Heart right ventricle (tissue), 16 donors: Measurements from ENCODE around the gene FAM180B. TPM values are rescaled to one million over a fixed set of nuclear protein-coding genes. Genes with fewer than 3 reads are reported as not detected.
A peak's percentile ranks its signal among the peaks of the same experiment; 100 is the strongest.

Experiments
- ATAC-seq, 8 donors: fragments of 200-7000 bp; cut with Tn5 transposase; one replicate each; pipeline ENCODE4 v1.9.1; 2020; ENCODE audit warnings: mild to moderate bottlenecking in 8 of 8, moderate library complexity in 8 of 8, moderate number of reproducible peaks in 1 of 8
- DNase-seq, 2 donors: peaks; one replicate each; pipeline ENCODE4 v3.0.0-alpha.2; 2020
- H3K27ac ChIP-seq, 10 donors: fragments of 200-600 bp; sonication (generic) in 2 of 10; one replicate each; pipeline versions ENCODE4 v1.5.0 to v1.8.0; 2020 to 2022; ENCODE audit warnings: mild to moderate bottlenecking in 3 of 10
- H3K27me3 ChIP-seq, 7 donors: fragments of 200-600 bp; one replicate each; pipeline ENCODE4 v1.8.0; 2021 to 2022; ENCODE audit warnings: mild to moderate bottlenecking in 2 of 7
- H3K36me3 ChIP-seq, 9 donors: fragments of 200-600 bp; sonication (generic) in 1 of 9; one replicate each; pipeline versions ENCODE4 v1.5.0 to v1.8.0; 2020 to 2022; ENCODE audit warnings: mild to moderate bottlenecking in 2 of 9
- H3K4me1 ChIP-seq, 9 donors: fragments of 200-600 bp; sonication (generic) in 1 of 9; one replicate each; pipeline versions ENCODE4 v1.5.0 to v1.8.0; 2020 to 2022; ENCODE audit warnings: mild to moderate bottlenecking in 4 of 9
- H3K4me3 ChIP-seq, 10 donors: fragments of 200-600 bp; sonication (generic) in 2 of 10; one replicate each; pipeline versions ENCODE4 v1.5.0 to v1.8.0; 2020 to 2022; ENCODE audit warnings: mild to moderate bottlenecking in 7 of 10, moderate library complexity in 2 of 10
- H3K9me3 ChIP-seq, 11 donors: fragments of 200-600 bp in 10 of 11; sonication (generic) in 2 of 11; one replicate each; pipeline versions ENCODE4 v1.5.0 to v1.8.0; 2013 to 2022; ENCODE audit warnings: mild to moderate bottlenecking in 2 of 11, control low read depth in 1 of 11, moderate library complexity in 1 of 11
- WGBS, 2 donors: extraction: QIAGEN DNeasy Blood & Tissue Kit; methylation state at CpG; one replicate each; pipeline ENCODE4 v1.1.7; 2013; ENCODE audit warnings: inconsistent platforms in 1 of 2; 5-methylcytosine and 5-hydroxymethylcytosine counted together
- intact Hi-C, 10 donors: fragments of 100-400 bp; cut with DNase I; formaldehyde crosslinking; loops; one replicate each; pipeline versions ENCODE4 v1.11.1 to v1.14.2; 2022
- polyA plus RNA-seq, 2 donors: library from polyadenylated mRNA; stranded (reverse); fragments of 200-250 nt; gene quantifications; one replicate each; pipeline ENCODE4 v1.2.3, GENCODE V29; 2013
- total RNA-seq, 10 donors: library from RNA; stranded (reverse); fragmentation: NEBNext Ultra II Directional in 3 of 10; extraction: Animal tissue kit (Norgen Biotek cat#: 25700) in 3 of 10; gene quantifications; one replicate each; pipeline versions ENCODE4 v1.2.1 to v1.2.4, GENCODE V29; 2021 to 2023
- TF ChIP-seq, protein P1 (sequence below), 9 donors: fragments of 200-600 bp; sonication (generic) in 2 of 9; IDR thresholded peaks; one replicate each; pipeline versions ENCODE4 v1.5.0 to v1.8.0; 2021 to 2022; ENCODE audit warnings: antibody characterized with exemption in 9 of 9, mild to moderate bottlenecking in 5 of 9, moderate library complexity in 1 of 9
- donor health status: Arrhythmogenic right ventricular cardiomyopathy.
- donor health status: ischemic (EF 13 %, LVEDD 7.1; RV severe dilation, severe dysfunction).
- donor health status: healthy with polysubstance abuse.
- donor health status: DM: no; HTN: yes; CAD: no.
- donor health status: DM: no; HTN: no; CAD: no.
- donor health status: ischemic (EF 25% LVEDD 6.9; RV normal size, moderate dysfunction).
- donor health status: ischemic (EF 25% LVEDD 5.7; RV mildly dilated, moderate dysfunction).
- donor health status: healthy.
- donor health status: DM: yes; HTN: yes; CAD: no.
- donor health status: Ischemic cardiomyopathy.
- donor health status: ischemic (EF 35%, LVEDD 5.7; RV mildly dilated, moderate dysfunction).
- donor health status: nonischemic (EF 11% LVEDD 7.7; RV severe dilation, severe dysfunction).
- donor health status: DM: yes; HTN: yes; CAD: no.
- donor health status: PGD.
- donor health status: ischemic (EF 29% LVEDD 5.4; RV normal size, mild dysfunction).
- donor health status: nonischemic (EF 23%, LVEDD 6.1; RV moderate dilation, normal function).

Gene FAM180B
- total and polyA plus RNA-seq, 12 donors = 0.07 to 1.0 (median 0.23) TPM; not detected in 6

DNA sequence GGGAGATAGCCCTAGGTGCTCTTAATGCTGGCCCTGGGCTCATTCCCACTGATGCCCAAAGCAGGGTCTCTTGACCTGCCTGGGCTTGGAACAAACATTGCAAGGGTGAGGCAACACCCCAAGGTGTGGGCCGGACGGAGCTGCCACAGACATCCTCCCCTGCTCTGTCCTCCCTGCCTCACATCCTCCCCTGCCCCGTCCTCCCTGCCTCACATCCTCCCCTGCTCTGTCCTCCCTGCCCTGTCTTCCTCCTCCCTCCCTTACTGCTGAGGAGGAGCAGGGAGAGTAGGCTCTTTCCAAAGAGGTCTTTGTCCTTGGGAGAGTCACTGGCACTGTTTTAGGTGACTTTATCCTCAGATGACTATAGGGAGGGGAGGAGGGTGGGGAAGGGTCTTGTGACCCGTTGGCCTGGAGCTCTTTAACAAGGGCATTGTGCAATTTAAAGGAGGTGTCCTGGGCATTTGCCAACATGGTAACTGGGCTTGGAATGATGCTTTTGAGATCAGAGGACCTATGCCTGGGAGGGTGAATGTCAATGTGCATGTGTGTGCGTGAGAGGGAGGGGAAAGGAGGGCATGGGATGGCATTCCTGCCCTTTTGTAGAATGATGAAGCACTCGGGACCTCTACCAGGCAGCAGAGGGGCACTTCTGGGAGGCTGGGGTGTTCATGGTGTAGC lies 700 bp downstream of the FAM180B start:
- Histone ChIP-seq H3K27me3 (peaks cover 0 to 33% (median 16%) of the 10 kb centered on the region in 7 donors), H3K9me3 (no peaks in the 10 kb centered on the region), H3K27ac (peak overlapping the region in 4 of 10 donors; percentile 9 to 56 (median 38)), H3K36me3 (peaks cover 0 to 33% (median 28%) of the 10 kb centered on the region in 9 donors), H3K4me3 (no peak overlapping the region), H3K4me1 (peaks cover 0 to 27% (median 10%) of the 10 kb centered on the region in 9 donors)
- intact Hi-C loops = loop anchor here in 1 of 10 donors (10.0 kb wide), 1 partner anchor 748 kb away; no protein-coding TSS in a partner anchor
- 65 to 70% methylated on average over 6 of the region's 6 CpGs for WGBS, 2 donors
- TF ChIP-seq, protein P1, sequence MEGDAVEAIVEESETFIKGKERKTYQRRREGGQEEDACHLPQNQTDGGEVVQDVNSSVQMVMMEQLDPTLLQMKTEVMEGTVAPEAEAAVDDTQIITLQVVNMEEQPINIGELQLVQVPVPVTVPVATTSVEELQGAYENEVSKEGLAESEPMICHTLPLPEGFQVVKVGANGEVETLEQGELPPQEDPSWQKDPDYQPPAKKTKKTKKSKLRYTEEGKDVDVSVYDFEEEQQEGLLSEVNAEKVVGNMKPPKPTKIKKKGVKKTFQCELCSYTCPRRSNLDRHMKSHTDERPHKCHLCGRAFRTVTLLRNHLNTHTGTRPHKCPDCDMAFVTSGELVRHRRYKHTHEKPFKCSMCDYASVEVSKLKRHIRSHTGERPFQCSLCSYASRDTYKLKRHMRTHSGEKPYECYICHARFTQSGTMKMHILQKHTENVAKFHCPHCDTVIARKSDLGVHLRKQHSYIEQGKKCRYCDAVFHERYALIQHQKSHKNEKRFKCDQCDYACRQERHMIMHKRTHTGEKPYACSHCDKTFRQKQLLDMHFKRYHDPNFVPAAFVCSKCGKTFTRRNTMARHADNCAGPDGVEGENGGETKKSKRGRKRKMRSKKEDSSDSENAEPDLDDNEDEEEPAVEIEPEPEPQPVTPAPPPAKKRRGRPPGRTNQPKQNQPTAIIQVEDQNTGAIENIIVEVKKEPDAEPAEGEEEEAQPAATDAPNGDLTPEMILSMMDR (IDR thresholded peaks at IDR 0.05) = no peak
- ATAC-seq (no peak), DNase-seq (no peak)

DNA sequence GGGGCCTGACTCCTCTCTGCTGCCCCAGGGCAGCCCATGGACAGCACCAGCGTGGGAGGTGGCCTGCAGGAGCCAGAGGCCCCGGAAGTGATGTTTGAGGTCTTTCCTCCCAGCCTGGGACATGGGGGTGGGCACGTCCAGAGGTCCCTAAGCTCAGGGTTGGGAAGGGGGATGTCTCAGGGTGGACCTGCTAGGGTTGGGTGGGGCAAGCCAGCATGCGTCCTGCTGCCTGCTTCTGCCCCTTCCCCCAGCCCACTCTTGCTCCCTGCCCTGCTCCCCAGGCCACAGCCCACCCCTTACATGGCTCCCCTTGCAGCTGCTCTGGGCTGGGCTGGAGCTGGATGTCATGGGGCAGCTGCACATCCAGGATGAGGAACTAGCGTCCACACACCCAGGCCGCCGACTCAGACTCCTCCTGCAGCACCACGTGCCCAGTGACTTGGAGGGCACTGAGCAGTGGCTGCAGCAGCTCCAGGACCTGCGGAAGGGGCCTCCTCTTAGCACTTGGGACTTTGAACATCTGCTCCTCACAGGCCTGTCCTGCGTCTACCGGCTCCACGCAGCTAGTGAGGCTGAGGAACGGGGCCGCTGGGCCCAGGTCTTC lies 1.3 kb downstream of the FAM180B start:
- peaks cover 0 to 26% (median 21%) of the 10 kb centered on the region in 9 donors for H3K36me3 ChIP-seq
- H3K4me1 ChIP-seq = peaks cover 0 to 27% (median 10%) of the 10 kb centered on the region in 9 donors
- intact Hi-C loops = loop anchor here in 1 of 10 donors (10.0 kb wide), 1 partner anchor 747 kb away; no protein-coding TSS in a partner anchor
- DNase-seq = peak; percentile 37 to 48
- peaks cover 0 to 39% (median 23%) of the 10 kb centered on the region in 7 donors for H3K27me3 ChIP-seq
- peak; percentile 18 to 57 (median 48) for ATAC-seq
- H3K4me3 ChIP-seq = peak overlapping the region in 1 of 10 donors; percentile 28
- TF ChIP-seq, protein P1 (IDR thresholded peaks at IDR 0.05) = no peak
- no peaks in the 10 kb centered on the region for H3K9me3 ChIP-seq
- H3K27ac ChIP-seq = peak overlapping the region in 2 of 10 donors; percentile 9 to 56
- 81% methylated on average over 14 of the region's 14 CpGs for WGBS, 2 donors

DNA sequence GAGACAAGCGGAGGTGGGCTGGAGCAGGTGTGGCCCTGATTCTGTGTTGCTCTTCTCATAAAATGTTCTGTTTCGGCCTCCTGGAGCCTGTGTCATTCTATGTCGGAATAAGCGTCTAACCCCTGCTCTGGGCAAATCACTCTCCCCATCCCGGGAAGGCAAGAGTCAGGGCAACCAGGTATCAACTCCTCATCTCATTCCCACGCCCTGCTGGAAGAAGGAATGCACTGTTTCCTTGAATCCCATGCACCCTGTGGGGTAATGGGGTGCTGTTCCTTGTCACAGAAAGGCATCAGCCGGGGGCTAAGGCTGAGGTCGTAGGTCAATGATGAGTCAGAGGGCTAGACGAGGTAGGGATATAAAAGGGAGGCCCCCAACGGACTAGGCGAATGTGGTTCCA lies 2.6 kb downstream of the FAM180B start:
- no peak for ATAC-seq
- 82 to 86% methylated on average over 11 of the region's 11 CpGs for WGBS, 2 donors

DNA sequence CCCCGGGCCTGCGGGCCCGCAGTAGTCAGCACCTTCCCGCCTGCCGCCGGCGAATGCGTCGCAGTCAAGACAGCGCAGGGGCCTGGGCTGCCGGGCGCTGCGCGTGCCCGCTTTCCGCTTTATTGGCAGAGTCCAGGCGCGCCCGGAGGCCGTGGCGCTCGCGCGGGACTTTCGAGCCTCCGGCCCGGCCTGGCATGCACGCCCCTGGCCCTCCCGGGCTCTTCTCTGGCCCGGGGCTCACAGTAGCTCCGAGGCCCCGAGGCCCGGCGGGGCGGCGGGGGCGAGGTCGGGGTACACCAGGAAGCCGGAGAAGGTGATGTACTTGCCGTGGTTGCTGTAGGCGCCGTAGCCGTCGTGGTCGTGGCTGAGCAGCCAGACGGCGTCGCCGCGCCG lies 3.1 kb downstream of the FAM180B start:
- 26 to 40% methylated on average over 51 of the region's 51 CpGs for WGBS, 2 donors
- peak overlapping the region in 1 of 10 donors; percentile 16 for H3K27ac ChIP-seq
- H3K4me1 ChIP-seq = peaks cover 2 to 40% (median 20%) of the 10 kb centered on the region in 9 donors
- intact Hi-C loops = loop anchor here in 1 of 10 donors (10.0 kb wide), 1 partner anchor 745 kb away; no protein-coding TSS in a partner anchor
- H3K4me3 ChIP-seq = peak overlapping the region in 9 of 10 donors; percentile 17 to 51 (median 42)
- H3K36me3 ChIP-seq = peaks cover 0 to 9% (median 6%) of the 10 kb centered on the region in 9 donors
- DNase-seq (no peak), ATAC-seq (peak in 1 of 8 donors; percentile 6)
- no peaks in the 10 kb centered on the region for H3K9me3 ChIP-seq
- H3K27me3 ChIP-seq = peaks cover 0 to 57% (median 40%) of the 10 kb centered on the region in 7 donors
- TF ChIP-seq, protein P1 (IDR thresholded peaks at IDR 0.05) = no peak

More for the DNA sequence above, 2.6 kb downstream of the FAM180B start:
- peaks cover 0 to 14% (median 11%) of the 10 kb centered on the region in 9 donors for H3K36me3 ChIP-seq
- H3K27me3 ChIP-seq = peaks cover 0 to 52% (median 36%) of the 10 kb centered on the region in 7 donors
- peaks cover 2 to 36% (median 16%) of the 10 kb centered on the region in 9 donors for H3K4me1 ChIP-seq
- TF ChIP-seq, protein P1 (IDR thresholded peaks at IDR 0.05) = no peak
- intact Hi-C loops = loop anchor here in 1 of 10 donors (10.0 kb wide), 1 partner anchor 746 kb away; no protein-coding TSS in a partner anchor
- H3K27ac ChIP-seq = peak overlapping the region in 1 of 10 donors; percentile 16
- DNase-seq = no peak
- H3K4me3 ChIP-seq = peak overlapping the region in 6 of 10 donors; percentile 21 to 51 (median 44)
- no peaks in the 10 kb centered on the region for H3K9me3 ChIP-seq
